Measurements from ENCODE around the gene PTPRD.

GRCh38 chr9:8784838-8785237 is 1828.0 kb downstream of the PTPRD start:
- TF ChIP-seq, protein P1, sequence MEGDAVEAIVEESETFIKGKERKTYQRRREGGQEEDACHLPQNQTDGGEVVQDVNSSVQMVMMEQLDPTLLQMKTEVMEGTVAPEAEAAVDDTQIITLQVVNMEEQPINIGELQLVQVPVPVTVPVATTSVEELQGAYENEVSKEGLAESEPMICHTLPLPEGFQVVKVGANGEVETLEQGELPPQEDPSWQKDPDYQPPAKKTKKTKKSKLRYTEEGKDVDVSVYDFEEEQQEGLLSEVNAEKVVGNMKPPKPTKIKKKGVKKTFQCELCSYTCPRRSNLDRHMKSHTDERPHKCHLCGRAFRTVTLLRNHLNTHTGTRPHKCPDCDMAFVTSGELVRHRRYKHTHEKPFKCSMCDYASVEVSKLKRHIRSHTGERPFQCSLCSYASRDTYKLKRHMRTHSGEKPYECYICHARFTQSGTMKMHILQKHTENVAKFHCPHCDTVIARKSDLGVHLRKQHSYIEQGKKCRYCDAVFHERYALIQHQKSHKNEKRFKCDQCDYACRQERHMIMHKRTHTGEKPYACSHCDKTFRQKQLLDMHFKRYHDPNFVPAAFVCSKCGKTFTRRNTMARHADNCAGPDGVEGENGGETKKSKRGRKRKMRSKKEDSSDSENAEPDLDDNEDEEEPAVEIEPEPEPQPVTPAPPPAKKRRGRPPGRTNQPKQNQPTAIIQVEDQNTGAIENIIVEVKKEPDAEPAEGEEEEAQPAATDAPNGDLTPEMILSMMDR (IDR thresholded peaks at IDR 0.05 in 2 of 3, conservative IDR thresholded peaks at IDR 0.05 in 1 of 3; ENCODE audit: borderline replicate concordance in 1 of 3, insufficient read depth in 1 of 3, low read depth in 2 of 3, low read length in 2 of 3) = no peak
- TF ChIP-seq MAX (IDR thresholded peaks at IDR 0.05) (no peak), TCF7L2 (IDR thresholded peaks at IDR 0.05; ENCODE audit: borderline replicate concordance, extremely low read depth, insufficient read depth, insufficient read length) (no peak), POLR2A (IDR thresholded peaks at IDR 0.05; ENCODE audit: borderline replicate concordance, extremely low read depth, insufficient read depth, insufficient read length) (no peak), ZNF274 (IDR thresholded peaks at IDR 0.05; ENCODE audit: low read depth, low read length) (no peak), REST (IDR thresholded peaks at IDR 0.05; ENCODE audit: low read depth) (no peak), EZH2phosphoT487 (IDR thresholded peaks at IDR 0.05; ENCODE audit: borderline replicate concordance) (no peak), SIN3A (IDR thresholded peaks at IDR 0.05; ENCODE audit: low read depth) (no peak), POLR2AphosphoS5 (IDR thresholded peaks at IDR 0.05; ENCODE audit: low read depth, low read length) (no peak), FOSL1 (IDR thresholded peaks at IDR 0.05; ENCODE audit: low read depth) (no peak), EZH2 (IDR thresholded peaks at IDR 0.05) (no peak)
- TF ChIP-seq, protein P2, sequence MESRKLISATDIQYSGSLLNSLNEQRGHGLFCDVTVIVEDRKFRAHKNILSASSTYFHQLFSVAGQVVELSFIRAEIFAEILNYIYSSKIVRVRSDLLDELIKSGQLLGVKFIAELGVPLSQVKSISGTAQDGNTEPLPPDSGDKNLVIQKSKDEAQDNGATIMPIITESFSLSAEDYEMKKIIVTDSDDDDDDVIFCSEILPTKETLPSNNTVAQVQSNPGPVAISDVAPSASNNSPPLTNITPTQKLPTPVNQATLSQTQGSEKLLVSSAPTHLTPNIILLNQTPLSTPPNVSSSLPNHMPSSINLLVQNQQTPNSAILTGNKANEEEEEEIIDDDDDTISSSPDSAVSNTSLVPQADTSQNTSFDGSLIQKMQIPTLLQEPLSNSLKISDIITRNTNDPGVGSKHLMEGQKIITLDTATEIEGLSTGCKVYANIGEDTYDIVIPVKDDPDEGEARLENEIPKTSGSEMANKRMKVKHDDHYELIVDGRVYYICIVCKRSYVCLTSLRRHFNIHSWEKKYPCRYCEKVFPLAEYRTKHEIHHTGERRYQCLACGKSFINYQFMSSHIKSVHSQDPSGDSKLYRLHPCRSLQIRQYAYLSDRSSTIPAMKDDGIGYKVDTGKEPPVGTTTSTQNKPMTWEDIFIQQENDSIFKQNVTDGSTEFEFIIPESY (IDR thresholded peaks at IDR 0.05; ENCODE audit: extremely low read depth, insufficient replicate concordance, low read length) = no peak
